MG63 (cell line): ENCODE measurements around the gene GNB1L. TPM values are rescaled to one million over a fixed set of nuclear protein-coding genes. Genes with fewer than 3 reads are reported as not detected.
"Not testable (repeated sequence)": the region's sequence is repeated elsewhere in the genome, so short reads cannot be mapped to it uniquely, and the experiment has no call there.

Experiments used
- DNase-seq: peaks from one replicate; pipeline ENCODE4 v3.0.0-alpha.2; 2020
- H3K27me3 ChIP-seq: fragments of 250-450 bp; sonication (Bioruptor Pico); 2 replicates; pipeline ENCODE4 v1.5.1; 2020; ENCODE audit warnings: mild to moderate bottlenecking, moderate library complexity
- H3K36me3 ChIP-seq: fragments of 250-450 bp; sonication (Bioruptor Pico); 2 replicates; pipeline ENCODE4 v1.5.1; 2020; ENCODE audit warnings: mild to moderate bottlenecking, moderate library complexity
- H3K4me3 ChIP-seq: fragments of 250-450 bp; sonication (Bioruptor Pico); 2 replicates; pipeline ENCODE4 v1.5.1; 2020; ENCODE audit warnings: mild to moderate bottlenecking, moderate library complexity
- H3K9me3 ChIP-seq: fragments of 250-450 bp; sonication (Bioruptor Pico); 2 replicates; pipeline ENCODE4 v1.5.1; 2020; ENCODE audit warnings: mild to moderate bottlenecking, moderate library complexity
- total RNA-seq: library from RNA; depleted of rRNA; stranded (reverse); fragments of >200 nt; shearing (Covaris generic); gene quantifications from 2 replicates; pipeline ENCODE4 v1.2.3, GENCODE V29; 2014; ENCODE audit warnings: low replicate concordance

The GNB1L gene
- total RNA-seq, 1 experiment from 2014 or later = 25.2 TPM

DNA sequence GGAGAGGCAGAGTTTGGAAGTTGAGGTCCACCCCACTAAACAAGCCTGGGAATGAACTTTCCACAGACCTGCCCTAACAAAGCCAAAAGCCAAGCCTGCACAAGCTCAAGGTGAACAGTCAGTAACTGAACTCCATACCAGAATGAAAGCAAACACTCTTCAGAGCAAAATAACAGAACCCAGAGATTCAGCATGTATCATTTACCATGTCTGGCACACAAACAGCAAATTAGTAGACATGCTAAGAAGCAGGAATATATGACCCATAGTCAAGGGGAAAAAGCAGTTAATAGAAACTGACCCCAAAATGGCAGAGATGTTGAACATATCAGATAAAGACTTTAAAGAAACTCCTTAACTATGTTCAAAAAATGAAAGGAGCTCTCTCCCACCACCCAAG, 62.8 kb downstream of the GNB1L start:
- no peak for DNase-seq
- no peaks in the 10 kb centered on the region for H3K9me3 ChIP-seq
- no peak overlapping the region for H3K4me3 ChIP-seq
- peaks cover 19% of the 10 kb centered on the region for H3K36me3 ChIP-seq
- no peaks in the 10 kb centered on the region for H3K27me3 ChIP-seq

DNA sequence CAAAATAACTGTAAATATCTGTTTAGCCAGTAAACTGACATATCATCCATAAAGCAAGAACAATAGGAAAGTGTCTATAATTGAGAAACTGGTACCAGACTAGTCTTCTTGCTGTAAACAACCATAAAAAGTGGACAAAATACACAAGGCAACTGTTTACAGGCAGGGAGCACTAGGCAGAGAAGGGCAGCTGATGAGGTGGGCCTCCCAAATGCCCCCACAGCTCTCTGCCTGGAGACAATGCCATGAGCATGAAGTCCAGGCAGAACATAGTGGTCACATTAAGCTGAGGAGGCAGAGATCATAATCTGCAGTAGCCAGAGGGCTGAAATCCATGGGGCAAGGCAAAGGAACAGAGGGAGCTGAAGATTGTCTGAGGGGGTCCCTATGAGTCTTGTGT, 63.4 kb downstream of the GNB1L start:
- Histone ChIP-seq H3K36me3 (peaks cover 19% of the 10 kb centered on the region), H3K9me3 (no peaks in the 10 kb centered on the region), H3K27me3 (no peaks in the 10 kb centered on the region), H3K4me3 (no peak overlapping the region)
- DNase-seq = no peak

DNA sequence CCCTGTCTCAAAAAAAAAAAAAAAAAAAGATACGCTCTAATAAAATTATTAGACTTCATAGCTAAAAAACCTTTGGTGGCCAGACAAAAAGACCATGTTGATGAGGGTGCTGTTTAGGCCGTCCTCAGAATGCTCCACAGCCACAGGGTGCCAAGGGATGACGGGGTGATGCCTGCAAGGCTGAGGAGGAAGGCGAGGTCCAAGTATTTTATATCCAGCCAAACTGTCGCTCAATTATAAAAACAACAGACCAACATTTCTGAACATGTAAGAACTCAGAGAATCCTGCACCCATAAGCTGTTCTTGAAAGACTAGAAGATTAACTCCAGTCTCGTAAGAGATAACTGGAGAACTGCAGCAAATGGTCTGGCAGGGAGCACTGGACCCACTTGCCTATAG, 64.8 kb downstream of the GNB1L start:
- Histone ChIP-seq H3K27me3 (no peaks in the 10 kb centered on the region), H3K9me3 (no peaks in the 10 kb centered on the region), H3K36me3 (peaks cover 19% of the 10 kb centered on the region), H3K4me3 (no peak overlapping the region)
- no peak for DNase-seq

DNA sequence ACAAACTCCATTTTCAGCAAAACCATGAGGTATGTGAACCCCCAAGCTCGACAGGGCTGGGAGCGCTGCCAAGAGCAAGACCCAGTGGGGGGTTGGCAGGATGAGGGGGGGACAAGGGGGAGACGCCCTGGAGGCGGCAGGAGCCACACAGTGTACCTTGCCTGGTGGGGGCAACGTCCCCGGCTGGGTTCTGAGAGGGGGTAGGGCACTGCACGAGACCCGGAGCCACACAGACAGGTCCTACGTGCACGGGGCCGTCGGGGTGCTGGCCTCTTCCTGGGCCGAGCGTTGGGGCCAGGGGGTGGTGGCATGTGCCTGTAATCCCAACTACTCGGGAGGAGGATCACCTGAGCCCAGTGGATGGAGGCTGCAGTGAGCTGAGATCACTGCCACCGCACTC, 65.3 kb downstream of the GNB1L start:
- no peak overlapping the region for H3K4me3 ChIP-seq
- H3K9me3 ChIP-seq = no peaks in the 10 kb centered on the region
- DNase-seq = no peak
- H3K27me3 ChIP-seq = no peaks in the 10 kb centered on the region
- peaks cover 17% of the 10 kb centered on the region for H3K36me3 ChIP-seq

DNA sequence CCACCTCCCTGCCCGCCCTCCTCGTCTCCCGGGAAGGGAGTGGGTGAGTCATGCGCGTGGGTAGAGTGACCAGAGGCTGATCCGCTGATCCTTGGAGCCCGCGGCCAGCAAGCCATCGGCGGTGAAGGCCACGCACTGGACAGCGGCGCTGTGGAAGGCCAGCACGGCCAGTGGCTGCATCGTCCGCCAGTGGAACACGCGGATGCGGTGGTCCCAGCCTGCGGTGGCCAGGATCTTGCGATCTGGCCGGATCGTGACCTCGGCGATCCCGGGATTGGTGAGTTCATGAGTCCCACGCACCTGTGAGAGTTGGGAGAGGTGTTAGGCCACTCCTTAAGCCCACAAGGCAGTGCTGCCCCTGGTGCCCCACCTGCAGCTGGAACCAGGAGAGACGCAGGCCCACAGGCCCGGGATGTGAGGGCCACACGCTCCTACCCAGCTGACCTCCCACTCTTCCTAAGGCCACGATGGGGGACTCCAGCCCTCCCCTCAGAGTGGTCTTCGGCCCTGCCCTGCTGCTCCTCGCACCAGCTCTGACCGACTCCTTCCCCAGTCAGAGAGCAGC, 65.9 kb downstream of the GNB1L start:
- DNase-seq = no peak
- Histone ChIP-seq H3K4me3 (no peak overlapping the region), H3K9me3 (no peaks in the 10 kb centered on the region), H3K27me3 (no peaks in the 10 kb centered on the region), H3K36me3 (peaks cover 12% of the 10 kb centered on the region)

DNA sequence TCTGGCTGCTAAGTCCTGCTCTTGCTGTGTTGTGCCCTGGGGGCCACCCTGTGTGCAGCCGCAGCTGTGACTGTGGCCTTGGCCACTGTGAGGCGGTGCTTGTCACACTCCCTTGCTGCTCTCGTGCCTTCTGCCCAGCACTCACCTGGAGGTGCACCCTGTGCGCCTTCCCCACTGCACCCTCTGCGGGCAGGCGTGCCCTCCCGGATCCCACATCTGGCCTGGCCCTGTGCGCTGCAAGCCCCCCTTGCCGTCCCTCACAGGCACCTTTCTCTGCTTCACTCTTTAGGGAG, 66.9 kb downstream of the GNB1L start:
- Histone ChIP-seq H3K27me3 (no peaks in the 10 kb centered on the region), H3K4me3 (no peak overlapping the region)

DNA sequence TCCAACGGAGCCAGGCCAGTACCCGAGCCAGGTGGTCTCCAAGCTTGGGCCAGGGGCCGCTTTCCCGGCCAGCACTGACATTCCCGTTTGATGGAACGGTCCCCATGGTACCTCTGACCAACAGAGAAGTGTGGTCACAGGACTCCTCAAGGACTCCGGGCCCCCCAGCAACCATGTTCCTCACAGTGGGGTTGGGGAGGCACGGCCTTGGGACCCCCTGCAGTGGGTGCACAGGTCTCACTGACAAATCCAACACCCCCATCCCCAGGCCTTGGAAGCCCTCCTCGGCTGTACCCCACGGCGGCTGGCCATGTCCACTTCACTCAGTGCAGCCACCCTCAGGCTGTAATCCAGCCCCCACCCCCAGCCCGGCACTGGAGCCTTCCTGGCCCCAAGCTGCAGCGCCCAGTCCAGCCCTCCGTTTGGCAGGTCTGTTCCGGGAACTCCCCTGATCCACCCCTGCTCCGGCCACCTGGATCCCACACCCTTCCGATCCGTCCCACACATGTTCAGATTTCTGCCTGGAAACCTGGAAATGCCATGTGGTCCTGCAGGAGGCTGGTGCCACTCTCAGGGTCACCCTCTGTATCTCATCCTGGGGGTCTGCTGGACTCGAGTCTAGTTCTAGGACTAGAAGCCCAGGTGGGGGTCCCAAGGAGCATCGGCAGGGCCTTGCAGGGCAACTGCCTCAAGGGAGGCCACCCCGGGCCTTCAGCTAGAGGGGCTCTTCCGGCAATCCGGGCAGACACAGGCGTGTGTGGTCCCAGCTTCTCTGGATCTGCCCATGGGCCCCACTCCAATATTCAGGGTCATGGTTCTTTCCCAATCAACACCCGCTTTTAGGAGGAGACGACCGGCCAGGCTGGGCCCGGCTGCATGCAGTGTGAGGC, 67.5 kb downstream of the GNB1L start:
- no peak for DNase-seq
- H3K36me3 ChIP-seq = peaks cover 6% of the 10 kb centered on the region
- H3K27me3 ChIP-seq = no peaks in the 10 kb centered on the region
- peaks cover under 1% of the 10 kb centered on the region; the same call in 1 of the 2 replicates for H3K9me3 ChIP-seq
- H3K4me3 ChIP-seq = no peak overlapping the region

More for the DNA sequence above, 66.9 kb downstream of the GNB1L start:
- Histone ChIP-seq H3K36me3 (peaks cover 12% of the 10 kb centered on the region), H3K9me3 (no peaks in the 10 kb centered on the region)
- DNase-seq = no peak

DNA sequence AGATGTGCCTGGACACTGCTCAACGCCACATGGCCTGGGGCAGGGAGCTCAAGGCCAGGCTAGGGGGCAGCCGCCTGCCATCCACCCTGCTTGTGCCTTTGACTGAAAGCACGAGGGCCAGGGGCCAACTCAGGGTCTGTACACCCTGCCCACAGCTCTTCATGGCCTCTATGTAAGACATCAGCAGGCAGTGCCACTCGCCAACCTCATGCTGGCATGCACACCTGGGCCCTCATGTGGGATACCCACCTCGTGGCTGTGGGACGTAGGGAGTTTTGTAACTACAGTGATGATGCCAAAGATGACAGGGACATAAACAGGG, 68.4 kb downstream of the GNB1L start:
- H3K9me3 ChIP-seq = peaks cover 3% of the 10 kb centered on the region; the same call in 1 of the 2 replicates
- no peaks in the 10 kb centered on the region for H3K27me3 ChIP-seq
- H3K36me3 ChIP-seq = no peaks in the 10 kb centered on the region; the same call in none of the 2 replicates
- DNase-seq = no peak
- H3K4me3 ChIP-seq = no peak overlapping the region

DNA sequence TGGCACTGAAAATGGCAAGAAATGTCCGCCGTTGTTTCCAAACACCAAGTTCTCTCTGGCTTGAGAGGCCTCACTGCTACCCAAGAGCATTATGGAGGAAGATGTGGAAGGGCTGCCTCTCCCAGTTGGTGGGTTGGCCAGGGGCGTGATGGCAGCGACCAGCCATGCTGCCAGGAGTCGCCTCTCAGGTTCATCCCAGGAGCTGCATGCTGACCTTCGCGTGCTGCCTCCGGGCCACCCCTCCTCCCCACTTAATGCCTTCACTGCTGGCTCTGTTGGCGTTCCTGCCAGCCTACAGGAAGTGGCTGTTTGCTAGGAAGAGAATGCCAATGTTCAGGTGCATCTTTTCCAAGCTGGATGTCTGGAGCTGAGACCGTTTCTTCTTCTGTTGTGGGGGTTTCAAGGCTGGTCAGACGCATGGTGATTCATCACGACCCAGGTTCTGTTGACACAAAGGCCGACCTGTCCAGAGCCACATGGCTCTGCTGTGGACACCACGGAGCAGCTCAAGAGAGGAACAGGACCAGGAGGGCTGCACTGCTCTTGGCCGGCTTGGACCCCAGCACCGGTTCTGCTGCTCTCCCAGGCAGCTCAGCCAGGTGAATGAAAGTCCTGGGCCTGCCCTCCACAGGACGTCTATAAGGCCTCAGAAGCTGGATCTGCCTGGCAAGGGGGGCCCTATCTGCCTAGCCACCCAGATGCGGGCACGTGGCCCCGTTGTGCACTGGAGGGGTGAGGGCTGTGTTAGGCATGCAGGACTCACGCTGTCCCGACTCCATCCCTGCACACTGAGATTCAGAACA, 69.0 kb downstream of the GNB1L start:
- no peaks in the 10 kb centered on the region; the same call in none of the 2 replicates for H3K36me3 ChIP-seq
- H3K4me3 ChIP-seq = no peak overlapping the region
- H3K27me3 ChIP-seq = no peaks in the 10 kb centered on the region
- DNase-seq = no peak
- peaks cover 3% of the 10 kb centered on the region; the same call in 1 of the 2 replicates for H3K9me3 ChIP-seq

DNA sequence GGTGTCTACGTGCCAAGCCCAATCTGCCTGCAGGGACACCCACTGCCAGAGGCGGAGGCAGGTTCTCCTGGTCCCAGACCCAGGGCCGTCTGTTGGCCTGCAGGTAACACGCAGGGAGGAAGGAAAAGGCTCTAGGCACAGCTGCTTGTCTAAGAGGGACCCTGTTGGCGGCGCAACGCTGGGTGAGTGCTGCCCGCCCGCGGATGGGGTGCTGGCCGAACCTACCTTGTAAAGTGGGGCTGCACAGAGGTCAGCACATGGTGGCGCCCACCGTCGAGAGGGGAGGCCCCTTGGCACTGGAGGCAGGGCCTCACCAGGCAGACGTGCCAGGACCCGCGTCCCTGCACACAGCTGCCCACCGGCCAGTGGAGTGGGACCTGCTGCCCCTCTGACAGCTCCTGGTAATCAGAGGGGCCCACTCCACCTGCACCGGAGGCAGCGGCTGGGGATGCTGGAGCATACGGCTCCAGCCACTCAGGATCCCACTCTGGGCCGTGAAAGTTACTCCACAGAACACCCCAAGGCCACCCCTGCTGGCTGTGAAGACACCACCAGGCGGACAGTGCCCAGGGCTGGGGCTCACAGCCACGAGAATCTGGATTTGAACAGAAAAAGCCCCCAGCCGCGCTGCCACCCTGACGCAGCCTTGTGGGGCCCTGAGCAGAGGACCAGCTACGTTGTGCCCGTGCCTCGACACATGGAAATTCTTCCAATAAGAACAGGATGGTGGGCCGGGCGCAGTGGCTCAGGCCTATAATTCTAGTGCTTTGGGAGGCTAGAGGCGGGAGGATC, 70.1 kb downstream of the GNB1L start:
- H3K4me3 ChIP-seq = no peak overlapping the region
- peaks cover 3% of the 10 kb centered on the region; the same call in 1 of the 2 replicates for H3K9me3 ChIP-seq
- DNase-seq = no peak
- no peaks in the 10 kb centered on the region for H3K27me3 ChIP-seq
- H3K36me3 ChIP-seq = no peaks in the 10 kb centered on the region; the same call in 1 of the 2 replicates

DNA sequence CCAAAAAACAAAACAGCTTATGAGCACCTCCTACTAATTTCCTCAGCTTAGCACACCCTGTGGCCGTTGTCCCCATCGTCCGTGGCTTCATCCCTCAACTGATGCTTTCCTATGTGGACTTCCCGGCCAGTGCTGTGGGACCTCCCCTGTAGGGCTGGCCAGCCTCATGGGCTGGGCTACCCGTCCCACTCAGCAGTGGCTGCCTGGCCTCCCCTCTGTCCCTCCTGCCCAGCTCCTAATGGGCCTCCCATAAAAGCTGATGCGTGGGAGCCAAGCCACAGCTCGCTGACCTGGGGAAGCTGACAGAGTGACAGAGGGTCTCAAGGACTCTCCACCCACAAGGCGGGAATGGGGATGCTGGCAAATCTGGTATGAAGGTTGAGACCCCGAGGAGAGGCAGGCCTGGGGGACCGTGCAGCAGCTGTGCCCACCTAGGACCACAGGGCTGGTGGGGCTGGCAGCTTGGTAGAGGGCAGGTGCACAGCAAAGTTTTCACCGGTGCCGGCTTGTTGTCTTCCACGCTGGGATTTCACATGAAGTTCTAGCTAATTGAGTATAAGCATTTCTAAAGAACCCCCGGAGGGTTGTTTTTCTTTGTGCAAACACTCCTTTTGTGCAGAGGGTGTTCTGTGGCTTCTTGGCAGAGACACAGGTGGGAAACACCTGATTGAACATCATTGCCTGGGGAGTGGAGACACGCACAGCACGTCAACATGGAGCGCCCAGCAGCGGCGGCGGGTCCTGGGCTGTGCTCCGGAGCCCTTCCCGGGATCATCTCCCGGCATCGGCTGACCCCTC, 70.9 kb downstream of the GNB1L start:
- H3K4me3 ChIP-seq = no peak overlapping the region
- no peak for DNase-seq
- H3K36me3 ChIP-seq = no peaks in the 10 kb centered on the region; the same call in 1 of the 2 replicates
- no peaks in the 10 kb centered on the region for H3K27me3 ChIP-seq
- peaks cover 3% of the 10 kb centered on the region; the same call in 1 of the 2 replicates for H3K9me3 ChIP-seq

DNA sequence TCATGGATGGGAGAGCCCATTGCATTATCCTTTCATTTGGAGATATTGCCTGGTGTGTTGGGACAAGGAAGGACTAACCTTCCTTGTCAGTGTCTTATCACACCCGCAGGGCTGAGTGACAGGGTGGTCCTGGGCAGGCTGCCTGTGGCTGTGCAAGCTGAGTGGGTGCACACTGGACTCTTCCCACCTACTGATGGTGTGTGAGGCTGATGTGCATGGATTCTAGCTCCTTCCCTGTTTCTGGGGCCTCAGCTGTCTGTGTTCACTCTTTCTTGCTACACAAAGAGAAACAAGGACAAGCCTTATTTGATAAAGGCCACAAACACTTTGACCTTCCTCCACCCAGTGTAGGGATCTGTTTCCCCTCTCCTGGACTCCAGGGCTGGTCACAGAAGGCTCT, 72.1 kb downstream of the GNB1L start:
- no peak for DNase-seq
- no peaks in the 10 kb centered on the region for H3K27me3 ChIP-seq

DNA sequence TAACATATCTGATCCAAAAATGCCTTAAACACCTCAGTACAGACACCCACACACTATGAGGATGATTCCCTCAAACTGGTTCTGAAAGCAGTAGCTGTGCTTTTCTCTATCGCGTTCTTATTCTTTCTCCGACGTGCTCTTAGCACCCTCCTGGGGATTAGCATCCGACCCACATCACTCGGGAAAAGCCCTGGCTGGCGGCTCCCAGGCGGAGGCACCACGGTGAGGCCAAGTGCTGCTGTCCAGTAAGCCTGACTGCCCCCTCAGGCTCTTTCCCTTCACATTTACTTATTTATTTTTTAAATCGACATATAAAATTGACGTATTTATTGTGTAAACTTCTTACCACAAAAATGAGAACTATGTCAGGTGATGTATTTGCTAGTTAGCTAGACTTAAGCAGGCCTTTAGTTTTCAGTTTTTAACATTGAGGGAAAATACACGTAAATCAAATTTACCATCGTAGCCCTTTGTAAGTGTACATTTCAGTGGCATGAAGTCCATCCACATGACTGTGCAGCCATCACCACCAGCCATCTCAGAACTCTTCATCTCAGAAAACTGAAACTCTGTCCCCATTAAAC, 74.9 kb downstream of the GNB1L start:
- Histone ChIP-seq H3K9me3 (peaks cover 3% of the 10 kb centered on the region; the same call in 1 of the 2 replicates), H3K4me3 (no peak overlapping the region)
- no peak for DNase-seq

More for the DNA sequence above, 72.1 kb downstream of the GNB1L start:
- Histone ChIP-seq H3K36me3 (no peaks in the 10 kb centered on the region; the same call in 1 of the 2 replicates), H3K9me3 (peaks cover 3% of the 10 kb centered on the region; the same call in 1 of the 2 replicates), H3K4me3 (no peak overlapping the region)

DNA sequence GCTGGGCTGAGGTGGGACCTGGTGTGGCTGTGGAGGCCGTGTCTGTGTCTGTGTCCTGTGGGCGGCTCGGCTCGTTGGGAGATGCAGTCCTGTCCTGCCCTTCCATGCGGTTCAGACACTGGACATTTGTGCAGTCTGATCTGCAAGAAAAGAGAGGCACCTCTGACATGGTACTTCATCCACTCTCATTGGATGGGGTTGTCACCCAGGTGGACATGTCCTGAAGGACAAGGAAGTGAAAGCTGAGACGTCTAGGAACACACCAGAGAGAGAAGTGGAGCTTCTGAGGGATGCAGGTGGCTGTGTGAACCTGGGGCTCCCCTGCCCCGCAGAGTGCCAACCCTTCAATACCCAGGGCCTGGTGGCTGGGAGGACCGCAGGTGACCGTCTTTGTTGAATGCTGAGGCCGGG, 75.7 kb downstream of the GNB1L start:
- DNase-seq = no peak
- Histone ChIP-seq H3K36me3 (no peaks in the 10 kb centered on the region; the same call in 1 of the 2 replicates), H3K27me3 (no peaks in the 10 kb centered on the region), H3K9me3 (peaks cover 3% of the 10 kb centered on the region; the same call in 1 of the 2 replicates), H3K4me3 (no peak overlapping the region)

More for the DNA sequence above, 74.9 kb downstream of the GNB1L start:
- no peaks in the 10 kb centered on the region; the same call in 1 of the 2 replicates for H3K36me3 ChIP-seq
- no peaks in the 10 kb centered on the region for H3K27me3 ChIP-seq

DNA sequence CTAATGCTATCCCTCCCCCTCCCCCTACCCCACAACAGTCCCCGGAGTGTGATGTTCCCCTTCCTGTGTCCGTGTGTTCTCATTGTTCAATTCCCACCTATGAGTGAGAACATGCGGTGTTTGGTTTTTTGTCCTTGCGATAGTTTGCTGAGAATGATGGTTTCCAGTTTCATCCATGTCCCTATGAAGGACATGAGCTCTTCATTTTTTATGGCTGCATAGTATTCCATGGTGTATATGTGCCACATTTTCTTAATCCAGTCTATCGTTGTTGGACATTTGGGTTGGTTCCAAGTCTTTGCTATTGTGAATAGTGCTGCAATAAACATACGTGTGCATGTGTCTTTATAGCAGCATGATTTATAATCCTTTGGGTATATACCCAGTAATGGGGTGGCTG, 77.5 kb downstream of the GNB1L start:
- not testable (repeated sequence) for H3K27me3 ChIP-seq, H3K9me3 ChIP-seq, H3K36me3 ChIP-seq, H3K4me3 ChIP-seq, DNase-seq
